ENCODE results near the gene GCC2. TPM values are rescaled to one million over a fixed set of nuclear protein-coding genes. Genes with fewer than 3 reads are reported as not detected.

The GCC2 gene
- total and polyA plus RNA-seq, 2 of the 13 experiments (the other 11 are each of a cell fraction or from before 2014, with no cell fraction given): 17.6 to 22.5 TPM

- in situ Hi-C loops (cut with HindIII; ENCODE audit: extremely low pct_ligation_motif_present, low pct_unique_long_range_greater_than_20kb) (no loop called here), intact Hi-C loops (cut with micrococcal nuclease; ENCODE audit: unreplicated experiment) (no loop called here)
- H3K4me1 ChIP-seq (ENCODE audit: insufficient read depth, low read length): peaks cover 24% of the 10 kb centered on the region
- no peaks in the 10 kb centered on the region for H3K9me3 ChIP-seq (ENCODE audit: low read length)
- no peak for ATAC-seq
- H4K20me1 ChIP-seq (ENCODE audit: insufficient read depth, low read length): no peaks in the 10 kb centered on the region
- H2AFZ ChIP-seq (ENCODE audit: low read length): no peak overlapping the region
- BruUV-seq (replicated peaks): no TSS peak
- no peak for FAIRE-seq
- H3K27ac ChIP-seq (ENCODE audit: extremely low read length, insufficient read depth, low read length): no peak overlapping the region
- no peaks in the 10 kb centered on the region for H3K36me3 ChIP-seq (replicated peaks in 1 of 2; ENCODE audit: control insufficient read depth in 1 of 2, insufficient read depth in 2 of 2, low read length in 2 of 2)
- H3K27me3 ChIP-seq (ENCODE audit: control insufficient read depth in 1 of 2, insufficient read depth in 2 of 2, low read length in 2 of 2): no peaks in the 10 kb centered on the region
- H3K79me2 ChIP-seq (ENCODE audit: insufficient read depth, low read length): no peaks in the 10 kb centered on the region
- no peak for DNase-seq (ENCODE audit: low spot score)
- POLR2A ChIA-PET: no interaction called here
- no peak overlapping the region for H3K4me2 ChIP-seq (ENCODE audit: low read depth, low read length)
- TF ChIP-seq NFATC3 (CRISPR knock-in tag; IDR thresholded peaks at IDR 0.05) (no peak), ZNF205 (CRISPR knock-in tag; IDR thresholded peaks at IDR 0.05) (no peak), EZH2 (conservative IDR thresholded peaks at IDR 0.05; ENCODE audit: low read depth, low read length) (no peak), ZNF660 (CRISPR knock-in tag; IDR thresholded peaks at IDR 0.05; ENCODE audit: borderline replicate concordance, low read depth) (no peak), ZNF318 (CRISPR knock-in tag; IDR thresholded peaks at IDR 0.05) (no peak), CENPX (CRISPR knock-in tag; IDR thresholded peaks at IDR 0.05) (no peak), ZNF607 (CRISPR knock-in tag; IDR thresholded peaks at IDR 0.05; ENCODE audit: borderline replicate concordance) (no peak), ZNF746 (CRISPR knock-in tag; IDR thresholded peaks at IDR 0.05) (no peak), POLR2G (IDR thresholded peaks at IDR 0.05; ENCODE audit: low read depth, low read length) (no peak), ZFP36 (IDR thresholded peaks at IDR 0.05; ENCODE audit: borderline replicate concordance, low read depth, low read length, partially characterized antibody) (no peak)
- H3K4me3 ChIP-seq (replicated peaks in 1 of 3; ENCODE audit: insufficient read depth in 1 of 3, low read depth in 2 of 3, low read length in 3 of 3): no peak overlapping the region
- 0% methylated on average over 1 of the region's 1 CpG for WGBS (ENCODE audit: low lambda C conversion rate)
- CTCF ChIA-PET (ENCODE audit: low intra/inter-chr PET ratio, low total read pairs): no interaction called here
- no peak overlapping the region for H3K9ac ChIP-seq (ENCODE audit: insufficient read depth, low read depth, low read length)
These were observed 35.3 kb upstream of the GCC2 start for GRCh38 chr2:108413711-108414095.
